CD4-positive, alpha-beta memory T cell (primary cell): ENCODE measurements around the gene TRIM50. TPM values are rescaled to one million over a fixed set of nuclear protein-coding genes. Genes with fewer than 3 reads are reported as not detected.

ENCODE experiments used
- CTCF ChIA-PET: fragments of 350-600 bp; sonication (Branson Sonifier 250); formaldehyde crosslinking; loops from one replicate; lab custom pipeline; 2021; ENCODE audit warnings: inconsistent platforms; ENCODE audit not compliant: partially characterized antibody; lab: Charles Lee
- POLR2A ChIA-PET: fragments of 350-600 bp; sonication (Branson Sonifier 250); formaldehyde crosslinking; loops from one replicate; lab custom pipeline; 2021; ENCODE audit not compliant: partially characterized antibody; lab: Charles Lee
- DNase-seq, 5 donors: peaks; one replicate each; pipeline versions ENCODE4 v3.0.0 to v3.0.0-alpha.2; 2020 to 2022; ENCODE audit warnings: mixed read lengths in 1 of 5
- H3K27ac ChIP-seq: one replicate; pipeline ENCODE4 v1.7.0; 2013; ENCODE audit warnings: low read depth, low read length
- H3K27me3 ChIP-seq: 2 replicates; pipeline ENCODE4 v1.7.0; 2013; ENCODE audit warnings: mild to moderate bottlenecking, low read length, moderate library complexity; ENCODE audit not compliant: insufficient read depth
- H3K36me3 ChIP-seq: 2 replicates; pipeline ENCODE4 v1.7.0; 2013; ENCODE audit warnings: mild to moderate bottlenecking, low read length, moderate library complexity; ENCODE audit not compliant: insufficient read depth
- H3K4me1 ChIP-seq: 2 replicates; pipeline ENCODE4 v1.7.0; 2013; ENCODE audit warnings: mild to moderate bottlenecking, low read length, moderate library complexity; ENCODE audit not compliant: insufficient read depth
- H3K4me3 ChIP-seq, 2 donors: one replicate each; pipeline ENCODE4 v1.7.0; 2013; ENCODE audit warnings: low read length in 2 of 2, mild to moderate bottlenecking in 1 of 2
- H3K9me3 ChIP-seq, 2 donors: one replicate each; pipeline ENCODE4 v1.7.0; 2013; ENCODE audit warnings: low read length in 2 of 2, control low read depth in 1 of 2; ENCODE audit not compliant: control insufficient read depth in 1 of 2
- H3K27ac Mint-ChIP-seq, 7 donors: one replicate each; pipeline ENCODE4 v1.8.0; 2020 to 2021; ENCODE audit warnings: mixed read lengths in 7 of 7, mild to moderate bottlenecking in 6 of 7, inconsistent platforms in 3 of 7, moderate library complexity in 3 of 7
- H3K27me3 Mint-ChIP-seq, 2 donors: one replicate each; pipeline ENCODE4 v1.8.0; 2020 to 2021; ENCODE audit warnings: mixed read lengths in 2 of 2
- H3K36me3 Mint-ChIP-seq, 2 donors: one replicate each; pipeline ENCODE4 v1.8.0; 2020 to 2021; ENCODE audit warnings: mixed read lengths in 2 of 2, inconsistent platforms in 1 of 2, mild to moderate bottlenecking in 1 of 2
- H3K4me1 Mint-ChIP-seq, 4 donors: one replicate each; pipeline ENCODE4 v1.8.0; 2020 to 2021; ENCODE audit warnings: mixed read lengths in 4 of 4, mild to moderate bottlenecking in 1 of 4
- H3K4me3 Mint-ChIP-seq, 8 donors: one replicate each; pipeline ENCODE4 v1.8.0; 2020 to 2021; ENCODE audit warnings: mixed read lengths in 8 of 8, mild to moderate bottlenecking in 7 of 8, moderate library complexity in 6 of 8, inconsistent platforms in 3 of 8
- H3K9me3 Mint-ChIP-seq, 8 donors: one replicate each; pipeline ENCODE4 v1.8.0; 2020 to 2021; ENCODE audit warnings: mixed read lengths in 8 of 8, mild to moderate bottlenecking in 5 of 8, inconsistent platforms in 3 of 8, moderate library complexity in 1 of 8
- intact Hi-C: fragments of 100-400 bp; cut with micrococcal nuclease; formaldehyde crosslinking; loops from one replicate; pipeline ENCODE4 v1.15.1; 2023
- polyA plus RNA-seq, 2 donors: library from polyadenylated mRNA; unstranded; fragments of 300-500 nt; fragmentation: Illumina TruSeq; gene quantifications; one replicate each; pipeline ENCODE4 v1.2.3, GENCODE V29; 2021
- total RNA-seq, 2 experiments: library from RNA; stranded (reverse); gene quantifications; one replicate each; pipeline ENCODE4 v1.2.3, GENCODE V29; 2021

Gene TRIM50
- total and polyA plus RNA-seq, 4 experiments from 2014 or later: not detected

- Mint-ChIP-seq H3K9me3 (peaks cover 0 to 12% (median 0%) of the 10 kb centered on the region in 8 donors), H3K36me3 (no peaks in the 10 kb centered on the region), H3K27me3 (no peaks in the 10 kb centered on the region), H3K4me1 (no peaks in the 10 kb centered on the region), H3K27ac (no peak overlapping the region), H3K4me3 (no peak overlapping the region)
- ChIA-PET CTCF (no interaction called here), POLR2A (no interaction called here)
- Histone ChIP-seq H3K4me3 (no peak overlapping the region), H3K9me3 (no peaks in the 10 kb centered on the region), H3K27ac (no peak overlapping the region), H3K4me1 (no peaks in the 10 kb centered on the region), H3K27me3 (no peaks in the 10 kb centered on the region), H3K36me3 (no peaks in the 10 kb centered on the region)
- intact Hi-C loops: no loop called here
- no peak for DNase-seq
Measured at GRCh38 chr7:73349763-73350162, 21.9 kb upstream of the TRIM50 start.

- Histone ChIP-seq H3K4me3 (no peak overlapping the region), H3K36me3 (no peaks in the 10 kb centered on the region), H3K4me1 (no peaks in the 10 kb centered on the region), H3K27me3 (no peaks in the 10 kb centered on the region), H3K27ac (no peak overlapping the region), H3K9me3 (no peaks in the 10 kb centered on the region)
- Mint-ChIP-seq H3K4me3 (peak overlapping the region in 1 of 8 donors; percentile 3), H3K4me1 (no peaks in the 10 kb centered on the region), H3K9me3 (peaks cover 0 to 2% (median 0%) of the 10 kb centered on the region in 8 donors), H3K27me3 (peaks cover 1 to 6% of the 10 kb centered on the region in 2 donors), H3K36me3 (no peaks in the 10 kb centered on the region), H3K27ac (no peak overlapping the region)
- CTCF ChIA-PET: interaction anchor here (1.1 kb wide), 1 partner anchor 12 kb away, joined by 5 read pairs; no protein-coding TSS in a partner anchor
- no peak for DNase-seq
- intact Hi-C loops: no loop called here
- POLR2A ChIA-PET: no interaction called here
Measured at GRCh38 chr7:73345951-73346350, 18.1 kb upstream of the TRIM50 start.

GRCh38 chr7:73345538-73345937 is 17.7 kb upstream of the TRIM50 start:
- CTCF ChIA-PET: interaction anchor here (1.1 kb wide), 1 partner anchor 11 kb away, joined by 5 read pairs; no protein-coding TSS in a partner anchor
- Histone ChIP-seq H3K27ac (no peak overlapping the region), H3K9me3 (no peaks in the 10 kb centered on the region), H3K4me1 (no peaks in the 10 kb centered on the region), H3K27me3 (no peaks in the 10 kb centered on the region), H3K36me3 (no peaks in the 10 kb centered on the region), H3K4me3 (no peak overlapping the region)
- intact Hi-C loops: no loop called here
- Mint-ChIP-seq H3K27ac (no peak overlapping the region), H3K9me3 (peaks cover 0 to 2% (median 0%) of the 10 kb centered on the region in 8 donors), H3K4me3 (no peak overlapping the region), H3K36me3 (no peaks in the 10 kb centered on the region), H3K4me1 (no peaks in the 10 kb centered on the region), H3K27me3 (peaks cover 1 to 6% of the 10 kb centered on the region in 2 donors)
- POLR2A ChIA-PET: no interaction called here
- no peak for DNase-seq

GRCh38 chr7:73343671-73344380 is 15.9 kb upstream of the TRIM50 start:
- DNase-seq: no peak
- Mint-ChIP-seq H3K4me3 (no peak overlapping the region), H3K27ac (no peak overlapping the region), H3K9me3 (peaks cover 0 to 2% (median 0%) of the 10 kb centered on the region in 8 donors), H3K36me3 (no peaks in the 10 kb centered on the region), H3K27me3 (peaks cover 1 to 6% of the 10 kb centered on the region in 2 donors), H3K4me1 (no peaks in the 10 kb centered on the region)
- no peaks in the 10 kb centered on the region for H3K4me1 ChIP-seq
- ChIA-PET POLR2A (no interaction called here), CTCF (interaction anchor here (2.0 kb wide), 1 partner anchor 20 kb away, joined by 5 read pairs; no protein-coding TSS in a partner anchor)
- intact Hi-C loops: no loop called here
- H3K9me3 ChIP-seq: no peaks in the 10 kb centered on the region
- no peak overlapping the region for H3K4me3 ChIP-seq
- no peak overlapping the region for H3K27ac ChIP-seq
- H3K36me3 ChIP-seq: no peaks in the 10 kb centered on the region
- no peaks in the 10 kb centered on the region for H3K27me3 ChIP-seq

- ChIA-PET CTCF (interaction anchor here (2.0 kb wide), 1 partner anchor 19 kb away, joined by 5 read pairs; no protein-coding TSS in a partner anchor), POLR2A (no interaction called here)
- H3K4me3 ChIP-seq: no peak overlapping the region
- no peak overlapping the region for H3K4me3 Mint-ChIP-seq
- H3K4me1 ChIP-seq: no peaks in the 10 kb centered on the region
- no peaks in the 10 kb centered on the region for H3K4me1 Mint-ChIP-seq
- no peak for DNase-seq
- intact Hi-C loops: no loop called here
- H3K9me3 Mint-ChIP-seq: peaks cover 0 to 2% (median 0%) of the 10 kb centered on the region in 8 donors
- H3K27ac ChIP-seq: no peak overlapping the region
- no peaks in the 10 kb centered on the region for H3K36me3 ChIP-seq
- H3K9me3 ChIP-seq: no peaks in the 10 kb centered on the region
- H3K27ac Mint-ChIP-seq: no peak overlapping the region
- H3K36me3 Mint-ChIP-seq: no peaks in the 10 kb centered on the region
- H3K27me3 ChIP-seq: no peaks in the 10 kb centered on the region
- peaks cover 1 to 6% of the 10 kb centered on the region in 2 donors for H3K27me3 Mint-ChIP-seq
Measured at GRCh38 chr7:73342645-73343044, 14.8 kb upstream of the TRIM50 start.

GRCh38 chr7:73341877-73342276 is 14.0 kb upstream of the TRIM50 start:
- Mint-ChIP-seq H3K27me3 (peaks cover 1 to 6% of the 10 kb centered on the region in 2 donors), H3K4me3 (no peak overlapping the region), H3K36me3 (no peaks in the 10 kb centered on the region), H3K4me1 (no peaks in the 10 kb centered on the region), H3K27ac (no peak overlapping the region), H3K9me3 (peaks cover 0 to 2% (median 0%) of the 10 kb centered on the region in 8 donors)
- intact Hi-C loops: no loop called here
- Histone ChIP-seq H3K9me3 (no peaks in the 10 kb centered on the region), H3K27ac (no peak overlapping the region), H3K36me3 (no peaks in the 10 kb centered on the region), H3K27me3 (no peaks in the 10 kb centered on the region), H3K4me1 (no peaks in the 10 kb centered on the region), H3K4me3 (no peak overlapping the region)
- POLR2A ChIA-PET: no interaction called here
- DNase-seq: no peak
- CTCF ChIA-PET: interaction anchor here (2.9 kb wide), 1 partner anchor 18 kb away, joined by 12 read pairs; no protein-coding TSS in a partner anchor

- H3K9me3 ChIP-seq: no peaks in the 10 kb centered on the region
- Mint-ChIP-seq H3K4me3 (no peak overlapping the region), H3K36me3 (no peaks in the 10 kb centered on the region), H3K9me3 (no peaks in the 10 kb centered on the region), H3K27ac (no peak overlapping the region), H3K27me3 (peaks cover 1 to 6% of the 10 kb centered on the region in 2 donors), H3K4me1 (no peaks in the 10 kb centered on the region)
- ChIA-PET POLR2A (no interaction called here), CTCF (interaction anchor here (0.6 to 2.9 kb wide), 2 partner anchors 10 to 16 kb away, joined by 3 to 12 read pairs; no protein-coding TSS in a partner anchor)
- H3K27me3 ChIP-seq: no peaks in the 10 kb centered on the region
- H3K27ac ChIP-seq: no peak overlapping the region
- H3K36me3 ChIP-seq: no peaks in the 10 kb centered on the region
- no peak for DNase-seq
- intact Hi-C loops: no loop called here
- no peak overlapping the region for H3K4me3 ChIP-seq
- H3K4me1 ChIP-seq: no peaks in the 10 kb centered on the region
Measured at GRCh38 chr7:73340514-73340913, 12.6 kb upstream of the TRIM50 start.
